Naive thymus-derived CD4-positive, alpha-beta T cell (primary cell): ENCODE measurements around the gene PBX2. TPM values are rescaled to one million over a fixed set of nuclear protein-coding genes. Genes with fewer than 3 reads are reported as not detected.

Source experiments
- ATAC-seq: fragments of 150-1000 bp; cut with Tn5 transposase; 2 replicates; pipeline ENCODE4 v1.10.0; 2021; ENCODE audit warnings: mild to moderate bottlenecking, moderate library complexity
- CTCF ChIA-PET: fragments of 350-600 bp; sonication (Branson Sonifier 250); formaldehyde crosslinking; loops from one replicate; lab custom pipeline; 2021; ENCODE audit warnings: antibody characterized with exemption; lab: Charles Lee
- POLR2A ChIA-PET: fragments of 350-600 bp; sonication (Branson Sonifier 250); formaldehyde crosslinking; loops from one replicate; lab custom pipeline; 2021; ENCODE audit warnings: antibody characterized with exemption, inconsistent platforms; lab: Charles Lee
- DNase-seq, 9 donors: peaks; one replicate each; pipeline versions ENCODE4 v3.0.0 to v3.0.0-alpha.2; 2020 to 2022; ENCODE audit warnings: mixed read lengths in 1 of 9
- H3K27ac ChIP-seq: one replicate; pipeline ENCODE4 v1.7.0; 2013; ENCODE audit warnings: mild to moderate bottlenecking, low read depth, low read length, moderate library complexity
- H3K27me3 ChIP-seq, 2 donors: one replicate each; pipeline ENCODE4 v1.7.0; 2013; ENCODE audit warnings: low read length in 2 of 2, mild to moderate bottlenecking in 2 of 2, moderate library complexity in 2 of 2; ENCODE audit not compliant: control insufficient read depth in 2 of 2, insufficient read depth in 2 of 2
- H3K36me3 ChIP-seq, 3 experiments: 1 replicate in 2 of 3; 2 replicates in 1 of 3; pipeline ENCODE4 v1.7.0; 2013; ENCODE audit warnings: low read length in 3 of 3, mild to moderate bottlenecking in 3 of 3, moderate library complexity in 1 of 3; ENCODE audit not compliant: insufficient read depth in 3 of 3, control insufficient read depth in 2 of 3
- H3K4me1 ChIP-seq, 2 donors: one replicate each; pipeline ENCODE4 v1.7.0; 2013; ENCODE audit warnings: low read length in 2 of 2, mild to moderate bottlenecking in 2 of 2, moderate library complexity in 1 of 2; ENCODE audit not compliant: control insufficient read depth in 2 of 2, insufficient read depth in 2 of 2
- H3K4me3 ChIP-seq: 2 replicates; pipeline ENCODE4 v1.7.0; 2013; ENCODE audit warnings: mild to moderate bottlenecking, low read length
- H3K9me3 ChIP-seq, 3 experiments: 1 replicate in 2 of 3; 2 replicates in 1 of 3; pipeline ENCODE4 v1.7.0; 2013; ENCODE audit warnings: low read length in 3 of 3; ENCODE audit not compliant: control insufficient read depth in 2 of 3
- H3K27ac Mint-ChIP-seq, 9 donors: one replicate each; pipeline ENCODE4 v1.8.0; 2020 to 2022; ENCODE audit warnings: mixed read lengths in 9 of 9, mild to moderate bottlenecking in 8 of 9, moderate library complexity in 5 of 9, inconsistent platforms in 2 of 9
- H3K27me3 Mint-ChIP-seq, 5 donors: one replicate each; pipeline ENCODE4 v1.8.0; 2021 to 2022; ENCODE audit warnings: mixed read lengths in 5 of 5, mild to moderate bottlenecking in 1 of 5
- H3K36me3 Mint-ChIP-seq, 5 donors: one replicate each; pipeline ENCODE4 v1.8.0; 2020 to 2022; ENCODE audit warnings: mixed read lengths in 5 of 5, mild to moderate bottlenecking in 3 of 5, inconsistent platforms in 1 of 5
- H3K4me1 Mint-ChIP-seq, 7 donors: one replicate each; pipeline ENCODE4 v1.8.0; 2020 to 2022; ENCODE audit warnings: mixed read lengths in 7 of 7, mild to moderate bottlenecking in 3 of 7, inconsistent platforms in 1 of 7
- H3K4me3 Mint-ChIP-seq, 10 donors: one replicate each; pipeline ENCODE4 v1.8.0; 2020 to 2022; ENCODE audit warnings: mild to moderate bottlenecking in 10 of 10, mixed read lengths in 10 of 10, moderate library complexity in 6 of 10, inconsistent platforms in 2 of 10
- H3K9me3 Mint-ChIP-seq, 11 donors: one replicate each; pipeline ENCODE4 v1.8.0; 2020 to 2022; ENCODE audit warnings: mixed read lengths in 11 of 11, mild to moderate bottlenecking in 4 of 11, inconsistent platforms in 1 of 11, moderate library complexity in 1 of 11
- intact Hi-C, 2 donors: fragments of 100-400 bp; cut with micrococcal nuclease; formaldehyde crosslinking; loops; one replicate each; pipeline ENCODE4 v1.15.1; 2023
- polyA plus RNA-seq, 2 donors: library from polyadenylated mRNA; unstranded; fragments of 300-500 nt; fragmentation: Illumina TruSeq; gene quantifications; one replicate each; pipeline ENCODE4 v1.2.3, GENCODE V29; 2021
- total RNA-seq, 6 experiments: library from RNA in 5 of 6; stranded (reverse) in 5 of 6; gene quantifications; 1 replicate in 5 of 6; 2 replicates in 1 of 6; pipeline ENCODE4 v1.2.3 and lab custom pipeline; 2021 to 2026

PBX2 gene
- total and polyA plus RNA-seq, 7 experiments from 2014 or later, result 2.5 to 221 (median 108) TPM

- H3K4me1 Mint-ChIP-seq, result peaks cover 0 to 5% (median 0%) of the 10 kb centered on the region in 7 donors
- no peaks in the 10 kb centered on the region for H3K36me3 ChIP-seq
- intact Hi-C loops, result no loop called here
- no peak overlapping the region for H3K4me3 Mint-ChIP-seq
- no peak overlapping the region for H3K27ac ChIP-seq
- no peaks in the 10 kb centered on the region for H3K9me3 ChIP-seq
- H3K27me3 ChIP-seq, result no peaks in the 10 kb centered on the region
- H3K27ac Mint-ChIP-seq, result peak overlapping the region in 1 of 9 donors; percentile 23
- ChIA-PET CTCF (no interaction called here), POLR2A (no interaction called here)
- H3K4me3 ChIP-seq, result no peak overlapping the region
- H3K4me1 ChIP-seq, result no peaks in the 10 kb centered on the region
- no peaks in the 10 kb centered on the region for H3K36me3 Mint-ChIP-seq
- peaks cover 0 to 1% (median 0%) of the 10 kb centered on the region in 11 donors for H3K9me3 Mint-ChIP-seq
- no peak for ATAC-seq
- DNase-seq, result no peak
- H3K27me3 Mint-ChIP-seq, result peaks cover 0 to 24% (median 0%) of the 10 kb centered on the region in 5 donors
Measured at GRCh38 chr6:32208996-32209395, 19.0 kb upstream of the PBX2 start.

DNA sequence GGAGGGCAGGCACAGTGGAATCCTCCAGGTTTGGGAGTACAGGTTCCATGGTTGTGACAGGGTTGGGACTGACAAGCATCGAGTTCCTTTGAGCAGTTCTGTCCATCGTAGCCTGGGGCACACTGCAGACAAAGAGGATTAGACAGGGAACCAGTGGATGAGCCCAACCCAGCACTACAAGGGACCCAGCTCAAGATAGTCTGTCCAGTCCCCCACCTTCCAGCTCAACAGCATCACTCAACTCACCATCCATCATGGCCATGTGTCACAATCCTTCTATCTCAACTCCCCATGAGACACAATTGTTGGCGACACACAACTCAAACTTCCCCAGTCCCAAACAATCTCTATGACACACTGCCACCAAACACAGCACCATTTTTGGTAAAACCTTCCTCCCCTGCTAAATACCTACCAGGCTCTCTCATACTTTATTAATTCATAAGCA, 14.3 kb upstream of the PBX2 start:
- intact Hi-C loops, result no loop called here
- Histone ChIP-seq H3K36me3 (no peaks in the 10 kb centered on the region), H3K4me3 (no peak overlapping the region), H3K27me3 (no peaks in the 10 kb centered on the region), H3K27ac (no peak overlapping the region), H3K9me3 (no peaks in the 10 kb centered on the region), H3K4me1 (no peaks in the 10 kb centered on the region)
- Mint-ChIP-seq H3K4me1 (peaks cover 0 to 5% (median 0%) of the 10 kb centered on the region in 7 donors), H3K9me3 (peaks cover 0 to 1% (median 0%) of the 10 kb centered on the region in 11 donors), H3K4me3 (no peak overlapping the region), H3K27me3 (peaks cover 0 to 25% (median 0%) of the 10 kb centered on the region in 5 donors), H3K27ac (no peak overlapping the region), H3K36me3 (no peaks in the 10 kb centered on the region)
- DNase-seq (no peak), ATAC-seq (no peak)
- CTCF ChIA-PET, result no interaction called here
- POLR2A ChIA-PET, result interaction anchor here (2.1 kb wide), 1 partner anchor 8 kb away, joined by 8 read pairs; no protein-coding TSS in a partner anchor

DNA sequence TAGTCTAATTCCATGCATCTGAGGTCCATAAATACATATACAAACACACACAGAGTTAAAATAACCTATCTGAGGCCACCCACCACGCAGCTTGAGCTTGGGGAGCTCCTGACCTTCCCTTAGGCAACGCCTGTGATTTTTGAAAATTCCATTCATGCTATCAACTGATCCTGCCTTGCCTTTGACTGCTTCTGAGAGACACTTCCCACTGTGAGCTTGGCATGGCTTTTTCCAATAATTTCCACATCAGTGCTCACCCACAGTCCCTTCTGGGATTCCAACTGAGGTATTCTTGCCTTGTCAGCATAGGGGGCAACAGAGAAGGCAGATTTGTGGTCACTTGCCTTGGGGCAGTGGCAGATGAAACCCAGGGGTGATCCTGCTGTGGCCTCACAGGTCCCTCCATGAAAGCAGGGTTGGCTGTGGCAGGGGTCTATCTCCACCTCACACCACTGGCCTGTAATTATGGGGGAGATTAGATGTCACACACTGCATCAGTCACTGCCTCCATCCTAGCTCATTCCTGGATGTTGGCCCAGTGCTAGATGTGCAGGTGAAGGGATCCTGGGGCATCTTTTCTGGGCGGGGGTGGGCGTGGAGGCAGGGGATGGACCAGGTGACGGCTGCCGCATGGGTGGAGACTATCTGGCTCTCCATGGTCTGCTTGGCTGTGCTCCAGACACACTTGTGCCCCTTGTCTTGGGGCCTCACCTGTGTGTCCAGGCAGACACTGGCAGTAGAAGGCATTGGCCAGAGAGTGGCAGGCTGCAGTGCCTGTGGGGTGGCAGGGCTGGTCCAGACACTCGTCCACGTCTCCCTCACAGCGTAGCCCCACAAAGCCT, 13.6 kb upstream of the PBX2 start:
- POLR2A ChIA-PET, result interaction anchor here (2.1 kb wide), 1 partner anchor 8 kb away, joined by 8 read pairs; no protein-coding TSS in a partner anchor
- H3K36me3 ChIP-seq, result no peaks in the 10 kb centered on the region
- CTCF ChIA-PET, result no interaction called here
- Mint-ChIP-seq H3K27ac (peak overlapping the region in 1 of 9 donors; percentile 62), H3K27me3 (peaks cover 0 to 22% (median 0%) of the 10 kb centered on the region in 5 donors), H3K4me1 (peaks cover 0 to 5% (median 0%) of the 10 kb centered on the region in 7 donors), H3K4me3 (no peak overlapping the region), H3K9me3 (peaks cover 0 to 1% (median 0%) of the 10 kb centered on the region in 11 donors), H3K36me3 (no peaks in the 10 kb centered on the region)
- H3K4me1 ChIP-seq, result no peaks in the 10 kb centered on the region
- no peak overlapping the region for H3K4me3 ChIP-seq
- DNase-seq, result no peak
- intact Hi-C loops, result no loop called here
- H3K27ac ChIP-seq, result no peak overlapping the region
- no peaks in the 10 kb centered on the region for H3K27me3 ChIP-seq
- ATAC-seq, result no peak
- H3K9me3 ChIP-seq, result no peaks in the 10 kb centered on the region

DNA sequence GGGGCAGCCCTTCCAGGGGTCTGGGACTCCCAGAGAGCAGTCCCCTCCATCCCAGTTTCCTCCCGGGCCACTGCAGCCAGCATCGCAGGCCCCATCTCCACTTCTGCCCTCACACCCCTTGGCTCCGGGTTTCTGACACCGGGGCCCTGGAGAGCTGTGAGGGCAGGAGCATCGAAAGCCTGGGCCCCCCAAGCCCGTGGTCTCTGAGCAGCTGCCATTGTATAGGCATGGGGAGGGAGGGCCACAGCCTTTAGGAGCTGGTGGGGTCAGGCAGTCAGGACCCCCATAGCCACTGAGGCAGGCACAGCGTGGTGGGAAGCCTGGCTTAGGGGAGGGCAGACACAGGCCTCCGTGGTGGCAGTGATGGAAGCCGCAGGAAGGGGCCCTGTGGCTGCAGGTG, 12.2 kb upstream of the PBX2 start:
- Mint-ChIP-seq H3K4me1 (peaks cover 0 to 5% (median under 1%) of the 10 kb centered on the region in 7 donors), H3K9me3 (peaks cover 0 to 1% (median 0%) of the 10 kb centered on the region in 11 donors), H3K27ac (no peak overlapping the region), H3K36me3 (no peaks in the 10 kb centered on the region), H3K27me3 (peaks cover 0 to 17% (median 0%) of the 10 kb centered on the region in 5 donors), H3K4me3 (no peak overlapping the region)
- Histone ChIP-seq H3K9me3 (no peaks in the 10 kb centered on the region), H3K4me3 (no peak overlapping the region), H3K27me3 (no peaks in the 10 kb centered on the region), H3K4me1 (no peaks in the 10 kb centered on the region), H3K27ac (no peak overlapping the region), H3K36me3 (no peaks in the 10 kb centered on the region)
- DNase-seq, result no peak
- intact Hi-C loops, result no loop called here
- no peak for ATAC-seq
- POLR2A ChIA-PET, result no interaction called here
- CTCF ChIA-PET, result no interaction called here

- no peak for ATAC-seq
- Mint-ChIP-seq H3K27ac (no peak overlapping the region), H3K4me1 (peaks cover 5 to 10% (median 7%) of the 10 kb centered on the region in 7 donors), H3K9me3 (peaks cover 0 to 1% (median 0%) of the 10 kb centered on the region in 11 donors), H3K36me3 (no peaks in the 10 kb centered on the region), H3K4me3 (no peak overlapping the region), H3K27me3 (peaks cover 0 to 14% (median 0%) of the 10 kb centered on the region in 5 donors)
- ChIA-PET CTCF (interaction anchor here (0.6 kb wide), 1 partner anchor 60 kb away, joined by 4 read pairs; no protein-coding TSS in a partner anchor), POLR2A (no interaction called here)
- H3K27ac ChIP-seq, result no peak overlapping the region
- DNase-seq, result no peak
- no peaks in the 10 kb centered on the region for H3K4me1 ChIP-seq
- H3K36me3 ChIP-seq, result no peaks in the 10 kb centered on the region
- H3K27me3 ChIP-seq, result no peaks in the 10 kb centered on the region
- intact Hi-C loops, result no loop called here
- no peaks in the 10 kb centered on the region for H3K9me3 ChIP-seq
- H3K4me3 ChIP-seq, result no peak overlapping the region
Measured at GRCh38 chr6:32200711-32201475, 10.9 kb upstream of the PBX2 start.

DNA sequence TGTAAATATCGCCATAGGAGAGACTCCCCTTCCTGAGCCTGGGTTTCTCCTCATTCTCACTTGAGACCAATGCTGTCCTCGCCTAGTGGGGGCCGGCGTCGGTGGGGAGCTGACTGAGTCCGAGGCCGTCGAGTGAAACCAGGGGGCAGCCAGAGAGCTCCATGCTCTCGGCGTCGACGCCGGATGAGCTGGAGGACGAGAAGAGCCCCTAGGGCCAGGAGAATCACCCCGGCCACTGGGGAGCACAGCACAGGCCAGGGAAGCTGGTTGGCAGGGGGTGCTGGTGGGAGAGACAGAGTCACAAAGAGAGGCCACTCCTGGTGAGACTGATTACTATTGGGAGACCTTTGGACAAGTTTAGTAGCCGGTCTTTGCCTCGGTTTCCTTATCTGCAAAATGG, 8.9 kb upstream of the PBX2 start:
- H3K4me1 ChIP-seq, result peaks cover 14 to 16% of the 10 kb centered on the region in 2 donors
- H3K27ac ChIP-seq, result no peak overlapping the region
- CTCF ChIA-PET, result no interaction called here
- no peak for DNase-seq
- H3K4me3 ChIP-seq, result no peak overlapping the region
- no peaks in the 10 kb centered on the region for H3K9me3 ChIP-seq
- H3K27me3 Mint-ChIP-seq, result peaks cover 0 to 3% (median 0%) of the 10 kb centered on the region in 5 donors
- H3K27me3 ChIP-seq, result no peaks in the 10 kb centered on the region
- ATAC-seq, result no peak
- no peaks in the 10 kb centered on the region for H3K9me3 Mint-ChIP-seq
- H3K27ac Mint-ChIP-seq, result peak overlapping the region in 3 of 9 donors; percentile 31 to 97 (median 69)
- no peaks in the 10 kb centered on the region for H3K36me3 ChIP-seq
- POLR2A ChIA-PET, result interaction anchor here (0.7 kb wide), 1 partner anchor 679 kb away, joined by 5 read pairs; no protein-coding TSS in a partner anchor
- intact Hi-C loops, result loop anchor here (5.0 to 10.0 kb wide), 7 partner anchors 374 to 1582 kb away; partner anchors contain the start of genes B3GALT4 (in 1 of the 2), CLIC1 (in 1 of the 2), CUTA (in 1 of the 2) and HSD17B8 (in 1 of the 2)
- H3K4me1 Mint-ChIP-seq, result peaks cover 15 to 27% (median 24%) of the 10 kb centered on the region in 7 donors
- peak overlapping the region in 1 of 10 donors; percentile 7 for H3K4me3 Mint-ChIP-seq
- no peaks in the 10 kb centered on the region for H3K36me3 Mint-ChIP-seq
